WTC11 (cell line): ENCODE measurements around the gene LRRC8C. TPM values are rescaled to one million over a fixed set of nuclear protein-coding genes. Genes with fewer than 3 reads are reported as not detected.

Experiments used
- ATAC-seq: fragments of 200-7000 bp; cut with Tn5 transposase; 2 replicates; pipeline ENCODE4 v1.10.0; 2021; ENCODE audit warnings: mild to moderate bottlenecking, moderate library complexity
- CTCF ChIA-PET: fragments of 300-600 bp; sonication (Branson Sonifier 250); formaldehyde crosslinking; loops from one replicate; lab custom pipeline; 2021; ENCODE audit warnings: antibody characterized with exemption; lab: Charles Lee
- POLR2A ChIA-PET: fragments of 350-600 bp; sonication (Branson Sonifier 250); formaldehyde crosslinking; loops from one replicate; lab custom pipeline; 2021; ENCODE audit warnings: antibody characterized with exemption; lab: Charles Lee
- DNase-seq: peaks from one replicate; pipeline ENCODE4 v3.0.0; 2021; ENCODE audit warnings: low spot score
- H3K27ac Mint-ChIP-seq: 2 replicates; pipeline ENCODE4 v1.8.0; 2021; ENCODE audit warnings: mixed read lengths
- H3K27me3 Mint-ChIP-seq: 2 replicates; pipeline ENCODE4 v1.8.0; 2021; ENCODE audit warnings: low read depth, mild to moderate bottlenecking, moderate library complexity, mixed read lengths
- H3K36me3 Mint-ChIP-seq: 2 replicates; pipeline ENCODE4 v1.8.0; 2021; ENCODE audit warnings: mixed read lengths
- H3K4me1 Mint-ChIP-seq: 2 replicates; pipeline ENCODE4 v1.8.0; 2022; ENCODE audit warnings: mixed read lengths
- H3K4me3 Mint-ChIP-seq: 2 replicates; pipeline ENCODE4 v1.8.0; 2021; ENCODE audit warnings: mild to moderate bottlenecking, moderate library complexity, mixed read lengths
- H3K9me3 Mint-ChIP-seq: 2 replicates; pipeline ENCODE4 v1.8.0; 2021; ENCODE audit warnings: mixed read lengths
- ARID4B ChIP-seq: sonication (generic); formaldehyde crosslinking; IDR thresholded peaks from 2 replicates; pipeline ENCODE4 v1.8.0; 2023; ENCODE audit warnings: missing genetic modification reagents, mild to moderate bottlenecking, borderline replicate concordance
- CREB1 ChIP-seq: sonication (generic); formaldehyde crosslinking; IDR thresholded peaks from 2 replicates; pipeline ENCODE4 v1.8.0; 2023; ENCODE audit warnings: mild to moderate bottlenecking, missing genetic modification reagents
- CTCF ChIP-seq: fragments of 200-600 bp; IDR thresholded peaks from 2 replicates; pipeline ENCODE4 v1.8.0; 2022; ENCODE audit warnings: antibody characterized with exemption
- IRF2 ChIP-seq: sonication (generic); formaldehyde crosslinking; IDR thresholded peaks from 2 replicates; pipeline ENCODE4 v1.8.0; 2022; ENCODE audit warnings: low read depth, missing genetic modification reagents, borderline replicate concordance
- JUN ChIP-seq: sonication (generic); formaldehyde crosslinking; IDR thresholded peaks from 2 replicates; pipeline ENCODE4 v1.8.0; 2023; ENCODE audit warnings: mild to moderate bottlenecking, missing genetic modification reagents
- KAT7 ChIP-seq: sonication (generic); formaldehyde crosslinking; IDR thresholded peaks from 2 replicates; pipeline ENCODE4 v1.8.1; 2023; ENCODE audit warnings: missing genetic modification reagents, mild to moderate bottlenecking, borderline replicate concordance
- MAX ChIP-seq: sonication (generic); formaldehyde crosslinking; IDR thresholded peaks from 2 replicates; pipeline ENCODE4 v1.8.0; 2022; ENCODE audit warnings: mild to moderate bottlenecking, missing genetic modification reagents
- SMAD4 ChIP-seq: sonication (generic); formaldehyde crosslinking; IDR thresholded peaks from 2 replicates; pipeline ENCODE4 v1.8.0; 2022; ENCODE audit warnings: mild to moderate bottlenecking, missing genetic modification reagents
- SP1 ChIP-seq: sonication (generic); formaldehyde crosslinking; conservative IDR thresholded peaks from 2 replicates; pipeline ENCODE4 v1.8.1; 2022; ENCODE audit warnings: missing genetic modification reagents
- TEAD1 ChIP-seq: sonication (generic); formaldehyde crosslinking; IDR thresholded peaks from 2 replicates; pipeline ENCODE4 v1.8.0; 2022; ENCODE audit warnings: mild to moderate bottlenecking, missing genetic modification reagents
- ZBTB21 ChIP-seq: sonication (generic); formaldehyde crosslinking; IDR thresholded peaks from 2 replicates; pipeline ENCODE4 v1.8.1; 2023; ENCODE audit warnings: mild to moderate bottlenecking, missing genetic modification reagents, borderline replicate concordance
- ZSCAN18 ChIP-seq: fragments of 250-450 bp; sonication (Bioruptor Pico); IDR thresholded peaks from 2 replicates; pipeline ENCODE4 v2.1.2; 2022; ENCODE audit warnings: mild to moderate bottlenecking, moderate library complexity
- total RNA-seq: library from RNA; stranded (reverse); gene quantifications from 3 replicates; pipeline ENCODE4 v1.2.3, GENCODE V29; 2021
- TF ChIP-seq, protein P1 (sequence below): sonication (generic); formaldehyde crosslinking; conservative IDR thresholded peaks from 2 replicates; pipeline ENCODE4 v1.8.1; 2023; ENCODE audit warnings: mild to moderate bottlenecking, low read depth, missing genetic modification reagents, moderate library complexity
- TF ChIP-seq, protein P2 (sequence below): sonication (generic); formaldehyde crosslinking; IDR thresholded peaks from 2 replicates; pipeline ENCODE4 v1.8.0; 2022; ENCODE audit warnings: mild to moderate bottlenecking, missing genetic modification reagents
- TF ChIP-seq, protein P3 (sequence below): sonication (generic); formaldehyde crosslinking; IDR thresholded peaks from 2 replicates; pipeline ENCODE4 v1.8.0; 2023; ENCODE audit warnings: mild to moderate bottlenecking, missing genetic modification reagents
- TF ChIP-seq, protein P4 (sequence below): fragments of 250-450 bp; sonication (Bioruptor Pico); IDR thresholded peaks from 2 replicates; pipeline ENCODE4 v1.9.0; 2021; ENCODE audit warnings: mild to moderate bottlenecking, borderline replicate concordance

Gene LRRC8C
- total RNA-seq, 1 experiment from 2014 or later, result 1.8 TPM

DNA sequence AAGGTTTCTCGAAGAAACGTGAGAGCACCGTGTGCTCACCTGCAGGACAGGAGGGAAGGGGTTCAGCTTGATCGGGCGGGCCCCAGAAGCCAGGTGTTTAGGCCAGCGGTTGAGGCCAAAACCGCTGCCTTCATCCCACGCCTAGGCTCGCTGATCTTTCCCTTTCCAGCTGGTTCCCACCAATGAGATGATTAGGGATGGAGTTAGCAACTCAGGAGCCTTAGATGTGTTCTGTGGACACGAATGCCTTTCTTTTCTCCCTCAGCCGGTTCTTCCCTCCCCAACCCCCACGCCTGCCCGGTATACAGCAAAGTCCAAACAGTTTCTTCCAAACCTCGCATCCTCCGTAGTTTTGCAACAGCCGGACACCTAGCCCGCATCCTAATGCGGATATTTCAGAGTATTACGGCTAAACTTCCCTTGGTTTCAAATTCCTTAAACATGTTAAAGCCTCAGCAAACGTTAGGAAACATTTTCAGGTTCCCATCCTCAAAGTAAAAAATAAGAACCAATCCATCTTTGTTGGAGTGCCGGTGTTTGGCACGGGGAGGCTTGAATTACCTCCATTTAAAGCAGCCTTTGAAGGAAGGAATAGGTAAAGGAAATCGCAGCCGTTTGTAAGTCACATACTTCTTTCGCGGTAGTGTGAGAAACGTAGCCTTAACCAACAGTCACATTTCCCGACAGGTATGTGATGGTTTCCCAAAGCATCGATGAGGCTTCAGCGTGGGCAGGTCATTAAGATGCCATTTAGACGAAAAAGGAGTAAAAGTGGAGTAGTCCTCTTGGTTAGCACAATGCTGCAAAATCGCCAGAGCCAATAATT, 1.1 kb downstream of the LRRC8C start:
- peak; percentile 13 for ATAC-seq
- TF ChIP-seq KAT7 (CRISPR knock-in tag) (no peak), CREB1 (CRISPR knock-in tag) (no peak), ZSCAN18 (CRISPR knock-in tag) (no peak), TEAD1 (CRISPR knock-in tag) (0 out of 2 replicates have a peak, but pooled peaks have one; percentile 44), ZBTB21 (CRISPR knock-in tag) (no peak), SMAD4 (CRISPR knock-in tag) (0 out of 2 replicates have a peak, but pooled peaks have one; percentile 34), JUN (no peak), SP1 (no peak), MAX (CRISPR knock-in tag) (0 out of 2 replicates have a peak, but pooled peaks have one; percentile 31), ARID4B (CRISPR knock-in tag) (no peak), CTCF (no peak), IRF2 (no peak)
- TF ChIP-seq, protein P1, sequence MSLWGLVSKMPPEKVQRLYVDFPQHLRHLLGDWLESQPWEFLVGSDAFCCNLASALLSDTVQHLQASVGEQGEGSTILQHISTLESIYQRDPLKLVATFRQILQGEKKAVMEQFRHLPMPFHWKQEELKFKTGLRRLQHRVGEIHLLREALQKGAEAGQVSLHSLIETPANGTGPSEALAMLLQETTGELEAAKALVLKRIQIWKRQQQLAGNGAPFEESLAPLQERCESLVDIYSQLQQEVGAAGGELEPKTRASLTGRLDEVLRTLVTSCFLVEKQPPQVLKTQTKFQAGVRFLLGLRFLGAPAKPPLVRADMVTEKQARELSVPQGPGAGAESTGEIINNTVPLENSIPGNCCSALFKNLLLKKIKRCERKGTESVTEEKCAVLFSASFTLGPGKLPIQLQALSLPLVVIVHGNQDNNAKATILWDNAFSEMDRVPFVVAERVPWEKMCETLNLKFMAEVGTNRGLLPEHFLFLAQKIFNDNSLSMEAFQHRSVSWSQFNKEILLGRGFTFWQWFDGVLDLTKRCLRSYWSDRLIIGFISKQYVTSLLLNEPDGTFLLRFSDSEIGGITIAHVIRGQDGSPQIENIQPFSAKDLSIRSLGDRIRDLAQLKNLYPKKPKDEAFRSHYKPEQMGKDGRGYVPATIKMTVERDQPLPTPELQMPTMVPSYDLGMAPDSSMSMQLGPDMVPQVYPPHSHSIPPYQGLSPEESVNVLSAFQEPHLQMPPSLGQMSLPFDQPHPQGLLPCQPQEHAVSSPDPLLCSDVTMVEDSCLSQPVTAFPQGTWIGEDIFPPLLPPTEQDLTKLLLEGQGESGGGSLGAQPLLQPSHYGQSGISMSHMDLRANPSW, result no peak
- TF ChIP-seq, protein P2, sequence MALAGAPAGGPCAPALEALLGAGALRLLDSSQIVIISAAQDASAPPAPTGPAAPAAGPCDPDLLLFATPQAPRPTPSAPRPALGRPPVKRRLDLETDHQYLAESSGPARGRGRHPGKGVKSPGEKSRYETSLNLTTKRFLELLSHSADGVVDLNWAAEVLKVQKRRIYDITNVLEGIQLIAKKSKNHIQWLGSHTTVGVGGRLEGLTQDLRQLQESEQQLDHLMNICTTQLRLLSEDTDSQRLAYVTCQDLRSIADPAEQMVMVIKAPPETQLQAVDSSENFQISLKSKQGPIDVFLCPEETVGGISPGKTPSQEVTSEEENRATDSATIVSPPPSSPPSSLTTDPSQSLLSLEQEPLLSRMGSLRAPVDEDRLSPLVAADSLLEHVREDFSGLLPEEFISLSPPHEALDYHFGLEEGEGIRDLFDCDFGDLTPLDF (CRISPR knock-in tag), result no peak
- TF ChIP-seq, protein P3, sequence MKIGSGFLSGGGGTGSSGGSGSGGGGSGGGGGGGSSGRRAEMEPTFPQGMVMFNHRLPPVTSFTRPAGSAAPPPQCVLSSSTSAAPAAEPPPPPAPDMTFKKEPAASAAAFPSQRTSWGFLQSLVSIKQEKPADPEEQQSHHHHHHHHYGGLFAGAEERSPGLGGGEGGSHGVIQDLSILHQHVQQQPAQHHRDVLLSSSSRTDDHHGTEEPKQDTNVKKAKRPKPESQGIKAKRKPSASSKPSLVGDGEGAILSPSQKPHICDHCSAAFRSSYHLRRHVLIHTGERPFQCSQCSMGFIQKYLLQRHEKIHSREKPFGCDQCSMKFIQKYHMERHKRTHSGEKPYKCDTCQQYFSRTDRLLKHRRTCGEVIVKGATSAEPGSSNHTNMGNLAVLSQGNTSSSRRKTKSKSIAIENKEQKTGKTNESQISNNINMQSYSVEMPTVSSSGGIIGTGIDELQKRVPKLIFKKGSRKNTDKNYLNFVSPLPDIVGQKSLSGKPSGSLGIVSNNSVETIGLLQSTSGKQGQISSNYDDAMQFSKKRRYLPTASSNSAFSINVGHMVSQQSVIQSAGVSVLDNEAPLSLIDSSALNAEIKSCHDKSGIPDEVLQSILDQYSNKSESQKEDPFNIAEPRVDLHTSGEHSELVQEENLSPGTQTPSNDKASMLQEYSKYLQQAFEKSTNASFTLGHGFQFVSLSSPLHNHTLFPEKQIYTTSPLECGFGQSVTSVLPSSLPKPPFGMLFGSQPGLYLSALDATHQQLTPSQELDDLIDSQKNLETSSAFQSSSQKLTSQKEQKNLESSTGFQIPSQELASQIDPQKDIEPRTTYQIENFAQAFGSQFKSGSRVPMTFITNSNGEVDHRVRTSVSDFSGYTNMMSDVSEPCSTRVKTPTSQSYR, result no peak
- TF ChIP-seq, protein P4, sequence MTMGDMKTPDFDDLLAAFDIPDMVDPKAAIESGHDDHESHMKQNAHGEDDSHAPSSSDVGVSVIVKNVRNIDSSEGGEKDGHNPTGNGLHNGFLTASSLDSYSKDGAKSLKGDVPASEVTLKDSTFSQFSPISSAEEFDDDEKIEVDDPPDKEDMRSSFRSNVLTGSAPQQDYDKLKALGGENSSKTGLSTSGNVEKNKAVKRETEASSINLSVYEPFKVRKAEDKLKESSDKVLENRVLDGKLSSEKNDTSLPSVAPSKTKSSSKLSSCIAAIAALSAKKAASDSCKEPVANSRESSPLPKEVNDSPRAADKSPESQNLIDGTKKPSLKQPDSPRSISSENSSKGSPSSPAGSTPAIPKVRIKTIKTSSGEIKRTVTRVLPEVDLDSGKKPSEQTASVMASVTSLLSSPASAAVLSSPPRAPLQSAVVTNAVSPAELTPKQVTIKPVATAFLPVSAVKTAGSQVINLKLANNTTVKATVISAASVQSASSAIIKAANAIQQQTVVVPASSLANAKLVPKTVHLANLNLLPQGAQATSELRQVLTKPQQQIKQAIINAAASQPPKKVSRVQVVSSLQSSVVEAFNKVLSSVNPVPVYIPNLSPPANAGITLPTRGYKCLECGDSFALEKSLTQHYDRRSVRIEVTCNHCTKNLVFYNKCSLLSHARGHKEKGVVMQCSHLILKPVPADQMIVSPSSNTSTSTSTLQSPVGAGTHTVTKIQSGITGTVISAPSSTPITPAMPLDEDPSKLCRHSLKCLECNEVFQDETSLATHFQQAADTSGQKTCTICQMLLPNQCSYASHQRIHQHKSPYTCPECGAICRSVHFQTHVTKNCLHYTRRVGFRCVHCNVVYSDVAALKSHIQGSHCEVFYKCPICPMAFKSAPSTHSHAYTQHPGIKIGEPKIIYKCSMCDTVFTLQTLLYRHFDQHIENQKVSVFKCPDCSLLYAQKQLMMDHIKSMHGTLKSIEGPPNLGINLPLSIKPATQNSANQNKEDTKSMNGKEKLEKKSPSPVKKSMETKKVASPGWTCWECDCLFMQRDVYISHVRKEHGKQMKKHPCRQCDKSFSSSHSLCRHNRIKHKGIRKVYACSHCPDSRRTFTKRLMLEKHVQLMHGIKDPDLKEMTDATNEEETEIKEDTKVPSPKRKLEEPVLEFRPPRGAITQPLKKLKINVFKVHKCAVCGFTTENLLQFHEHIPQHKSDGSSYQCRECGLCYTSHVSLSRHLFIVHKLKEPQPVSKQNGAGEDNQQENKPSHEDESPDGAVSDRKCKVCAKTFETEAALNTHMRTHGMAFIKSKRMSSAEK, result no peak

More for the DNA sequence above, 1.1 kb downstream of the LRRC8C start:
- H3K27ac Mint-ChIP-seq, result no peak overlapping the region
- peak overlapping the region; percentile 83 for H3K4me3 Mint-ChIP-seq
- peaks cover 49% of the 10 kb centered on the region for H3K27me3 Mint-ChIP-seq
- H3K9me3 Mint-ChIP-seq, result no peaks in the 10 kb centered on the region
- ChIA-PET POLR2A (no interaction called here), CTCF (interaction anchor here (1.0 to 2.9 kb wide), 6 partner anchors 34 to 636 kb away, joined by 3 to 45 read pairs (median 4); no protein-coding TSS in a partner anchor)
- H3K36me3 Mint-ChIP-seq, result no peaks in the 10 kb centered on the region
- H3K4me1 Mint-ChIP-seq, result peaks cover 18% of the 10 kb centered on the region
- DNase-seq, result no peak
